Colon (tissue), 2 donors: Measurements from ENCODE around the gene TLE5.

Experiments used
- FAIRE-seq: peaks from 2 replicates; lab custom pipeline; 2012; peaks lifted over from hg19 to GRCh38; lab: Jason Lieb, UNC
- donor health status: control.
- donor health status: control.

TLE5 gene

GRCh38 chr19:3062165-3063105 lies at the start of gene TLE5:
Gene TLE5 (minus strand): TSS chr19:3062495. CDS start chr19:3062200, 295 bp downstream.
- FAIRE-seq, result no peak

- no peak for FAIRE-seq
These were observed 49.4 kb upstream of the TLE5 start for GRCh38 chr19:3111586-3112247.

- FAIRE-seq, result no peak
These were observed 48.0 kb upstream of the TLE5 start for GRCh38 chr19:3110126-3110825.

GRCh38 chr19:3109491-3109890 lies 47.2 kb upstream of the TLE5 start:
- FAIRE-seq, result no peak

GRCh38 chr19:3108775-3109174 lies 46.5 kb upstream of the TLE5 start:
- no peak for FAIRE-seq

- FAIRE-seq, result no peak
These were observed 45.4 kb upstream of the TLE5 start for GRCh38 chr19:3107658-3108057.

- FAIRE-seq, result no peak
These were observed 44.3 kb upstream of the TLE5 start for GRCh38 chr19:3106509-3107141.

- no peak for FAIRE-seq
These were observed 43.6 kb upstream of the TLE5 start for GRCh38 chr19:3105641-3106508.

- FAIRE-seq, result no peak
These were observed 42.4 kb upstream of the TLE5 start for GRCh38 chr19:3104708-3104983.

GRCh38 chr19:3102239-3103140 lies 40.2 kb upstream of the TLE5 start:
- FAIRE-seq, result no peak

GRCh38 chr19:3100747-3101730 lies 38.7 kb upstream of the TLE5 start:
- FAIRE-seq, result no peak

GRCh38 chr19:3100331-3100730 lies 38.0 kb upstream of the TLE5 start:
- FAIRE-seq, result no peak

GRCh38 chr19:3099347-3100145 lies 37.3 kb upstream of the TLE5 start:
- no peak for FAIRE-seq

- no peak for FAIRE-seq
These were observed 36.4 kb upstream of the TLE5 start for GRCh38 chr19:3098515-3099346.

GRCh38 chr19:3098141-3098514 lies 35.8 kb upstream of the TLE5 start:
- FAIRE-seq, result no peak

GRCh38 chr19:3097442-3097871 lies 35.2 kb upstream of the TLE5 start:
- no peak for FAIRE-seq

GRCh38 chr19:3096902-3097326 lies 34.6 kb upstream of the TLE5 start:
- FAIRE-seq, result no peak
